Panc1 (cell line): ENCODE measurements around the gene HPGDS. TPM values are rescaled to one million over a fixed set of nuclear protein-coding genes. Genes with fewer than 3 reads are reported as not detected.

ENCODE experiments used
- ATAC-seq: fragments of 200-7000 bp; cut with Tn5 transposase; 2 replicates; pipeline ENCODE4 v1.9.1; 2020; ENCODE audit warnings: mild to moderate bottlenecking, moderate library complexity
- BruUV-seq: library from RNA; stranded (reverse); fragments of 400-500 nt; replicated peaks from 2 replicates; lab custom pipeline; 2021; lab: Mats Ljungman, UMichigan
- CTCF ChIA-PET: fragments of 300-600 bp; sonication (Branson Sonifier 250); formaldehyde crosslinking; loops from one replicate; lab custom pipeline; 2022; ENCODE audit warnings: antibody characterized with exemption; lab: Charles Lee
- POLR2A ChIA-PET: fragments of 300-600 bp; sonication (Branson Sonifier 250); formaldehyde crosslinking; loops from one replicate; lab custom pipeline; 2022; ENCODE audit warnings: antibody characterized with exemption; lab: Charles Lee
- DNase-seq: peaks from one replicate; pipeline ENCODE4 v3.0.0-alpha.2; 2010; ENCODE audit warnings: low read depth, low spot score
- H3K27ac ChIP-seq: 2 replicates; pipeline ENCODE4 v1.5.1; 2011; ENCODE audit warnings: mild to moderate bottlenecking, low read length, inconsistent platforms
- H3K27me3 ChIP-seq: fragments of 200-500 bp; sonication (Bioruptor generic); 2 replicates; pipeline ENCODE4 v1.6.0; 2014; ENCODE audit warnings: low read length, inconsistent platforms; ENCODE audit not compliant: control insufficient read depth, insufficient read depth
- H3K36me3 ChIP-seq: fragments of 200-500 bp; sonication (Bioruptor generic); 2 replicates; pipeline ENCODE4 v1.5.1; 2014; ENCODE audit warnings: inconsistent platforms, mild to moderate bottlenecking, low read length, moderate library complexity; ENCODE audit not compliant: control insufficient read depth, insufficient read depth
- H3K4me1 ChIP-seq: 2 replicates; pipeline ENCODE4 v1.5.1; 2011; ENCODE audit warnings: inconsistent platforms, mild to moderate bottlenecking, low read length, moderate library complexity; ENCODE audit not compliant: control insufficient read depth, insufficient read depth
- H3K4me3 ChIP-seq, 2 experiments: 2 replicates each; pipeline ENCODE4 v1.5.1; 2011 to 2012; ENCODE audit warnings: low read depth in 2 of 2, low read length in 2 of 2, mild to moderate bottlenecking in 2 of 2, inconsistent platforms in 1 of 2, moderate library complexity in 1 of 2
- H3K9me3 ChIP-seq: fragments of 200-500 bp; sonication (Bioruptor generic); 2 replicates; pipeline ENCODE4 v1.5.1; 2014; ENCODE audit warnings: low read depth, mild to moderate bottlenecking, inconsistent platforms, low read length, moderate library complexity; ENCODE audit not compliant: control insufficient read depth, insufficient read depth
- POLR2AphosphoS5 ChIP-seq: IDR thresholded peaks from 2 replicates; pipeline ENCODE4 v1.6.1; 2012; ENCODE audit warnings: mild to moderate bottlenecking, low read depth, low read length, moderate library complexity
- SIN3A ChIP-seq: IDR thresholded peaks from 2 replicates; pipeline ENCODE4 v1.6.1; 2012; ENCODE audit warnings: low read depth, mild to moderate bottlenecking, low read length, moderate library complexity, borderline replicate concordance; ENCODE audit not compliant: insufficient read depth
- TCF7L2 ChIP-seq: IDR thresholded peaks from 2 replicates; pipeline ENCODE4 v1.6.1; 2011; ENCODE audit warnings: mild to moderate bottlenecking, low read depth, low read length, inconsistent platforms
- in situ Hi-C: cut with HindIII; loops from 2 replicates; pipeline ENCODE4 v1.10.0; 2016; ENCODE audit warnings: low sequenced_read_pairs, low pct_unique_long_range_greater_than_20kb
- intact Hi-C: fragments of 100-400 bp; cut with micrococcal nuclease; formaldehyde crosslinking; loops from one replicate; pipeline ENCODE4 v1.10.0; 2022; ENCODE audit not compliant: unreplicated experiment
- total RNA-seq: library from RNA; stranded (reverse); gene quantifications from one replicate; pipeline ENCODE4 v1.2.1, GENCODE V29; 2021; ENCODE audit not compliant: unreplicated experiment
- TF ChIP-seq, protein P1 (sequence below): fragments of 450-650 bp; IDR thresholded peaks from 2 replicates; pipeline ENCODE4 v1.5.1; 2017; ENCODE audit warnings: mild to moderate bottlenecking
- TF ChIP-seq, protein P2 (sequence below), 2 experiments: IDR thresholded peaks; 2 replicates each; pipeline ENCODE4 v1.6.1; 2011 to 2012; ENCODE audit warnings: low read depth in 2 of 2, control low read depth in 1 of 2, low read length in 1 of 2, mild to moderate bottlenecking in 1 of 2, moderate library complexity in 1 of 2; ENCODE audit not compliant: insufficient read depth in 1 of 2

HPGDS gene
- total RNA-seq, 1 experiment from 2014 or later, result not detected

DNA sequence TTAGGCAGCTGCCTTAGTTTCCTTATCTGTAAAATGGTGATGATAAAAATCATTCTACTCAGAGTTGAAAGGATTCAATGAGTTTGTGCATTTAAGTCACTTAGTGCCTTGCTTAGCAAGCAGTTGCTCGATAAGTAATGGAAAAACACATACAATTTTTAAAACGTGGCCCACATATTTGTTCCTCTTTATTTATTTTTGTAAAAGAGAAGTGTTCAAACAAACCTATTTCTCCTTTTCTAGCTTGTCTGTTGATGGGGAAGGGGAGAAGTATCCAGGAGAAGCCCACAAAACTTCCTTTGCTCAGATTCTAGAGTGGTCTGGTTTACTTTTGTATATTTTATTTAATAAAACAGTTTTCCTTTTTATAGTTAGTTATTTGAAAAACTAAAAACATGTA is 3.3 kb upstream of the HPGDS start:
- no peak overlapping the region for H3K4me3 ChIP-seq
- no peak for ATAC-seq
- ChIA-PET POLR2A (no interaction called here), CTCF (no interaction called here)
- TF ChIP-seq SIN3A, result no peak
- TF ChIP-seq POLR2AphosphoS5, result no peak
- TF ChIP-seq, protein P1, sequence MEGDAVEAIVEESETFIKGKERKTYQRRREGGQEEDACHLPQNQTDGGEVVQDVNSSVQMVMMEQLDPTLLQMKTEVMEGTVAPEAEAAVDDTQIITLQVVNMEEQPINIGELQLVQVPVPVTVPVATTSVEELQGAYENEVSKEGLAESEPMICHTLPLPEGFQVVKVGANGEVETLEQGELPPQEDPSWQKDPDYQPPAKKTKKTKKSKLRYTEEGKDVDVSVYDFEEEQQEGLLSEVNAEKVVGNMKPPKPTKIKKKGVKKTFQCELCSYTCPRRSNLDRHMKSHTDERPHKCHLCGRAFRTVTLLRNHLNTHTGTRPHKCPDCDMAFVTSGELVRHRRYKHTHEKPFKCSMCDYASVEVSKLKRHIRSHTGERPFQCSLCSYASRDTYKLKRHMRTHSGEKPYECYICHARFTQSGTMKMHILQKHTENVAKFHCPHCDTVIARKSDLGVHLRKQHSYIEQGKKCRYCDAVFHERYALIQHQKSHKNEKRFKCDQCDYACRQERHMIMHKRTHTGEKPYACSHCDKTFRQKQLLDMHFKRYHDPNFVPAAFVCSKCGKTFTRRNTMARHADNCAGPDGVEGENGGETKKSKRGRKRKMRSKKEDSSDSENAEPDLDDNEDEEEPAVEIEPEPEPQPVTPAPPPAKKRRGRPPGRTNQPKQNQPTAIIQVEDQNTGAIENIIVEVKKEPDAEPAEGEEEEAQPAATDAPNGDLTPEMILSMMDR, result no peak
- TF ChIP-seq TCF7L2, result no peak
- TF ChIP-seq, protein P2, sequence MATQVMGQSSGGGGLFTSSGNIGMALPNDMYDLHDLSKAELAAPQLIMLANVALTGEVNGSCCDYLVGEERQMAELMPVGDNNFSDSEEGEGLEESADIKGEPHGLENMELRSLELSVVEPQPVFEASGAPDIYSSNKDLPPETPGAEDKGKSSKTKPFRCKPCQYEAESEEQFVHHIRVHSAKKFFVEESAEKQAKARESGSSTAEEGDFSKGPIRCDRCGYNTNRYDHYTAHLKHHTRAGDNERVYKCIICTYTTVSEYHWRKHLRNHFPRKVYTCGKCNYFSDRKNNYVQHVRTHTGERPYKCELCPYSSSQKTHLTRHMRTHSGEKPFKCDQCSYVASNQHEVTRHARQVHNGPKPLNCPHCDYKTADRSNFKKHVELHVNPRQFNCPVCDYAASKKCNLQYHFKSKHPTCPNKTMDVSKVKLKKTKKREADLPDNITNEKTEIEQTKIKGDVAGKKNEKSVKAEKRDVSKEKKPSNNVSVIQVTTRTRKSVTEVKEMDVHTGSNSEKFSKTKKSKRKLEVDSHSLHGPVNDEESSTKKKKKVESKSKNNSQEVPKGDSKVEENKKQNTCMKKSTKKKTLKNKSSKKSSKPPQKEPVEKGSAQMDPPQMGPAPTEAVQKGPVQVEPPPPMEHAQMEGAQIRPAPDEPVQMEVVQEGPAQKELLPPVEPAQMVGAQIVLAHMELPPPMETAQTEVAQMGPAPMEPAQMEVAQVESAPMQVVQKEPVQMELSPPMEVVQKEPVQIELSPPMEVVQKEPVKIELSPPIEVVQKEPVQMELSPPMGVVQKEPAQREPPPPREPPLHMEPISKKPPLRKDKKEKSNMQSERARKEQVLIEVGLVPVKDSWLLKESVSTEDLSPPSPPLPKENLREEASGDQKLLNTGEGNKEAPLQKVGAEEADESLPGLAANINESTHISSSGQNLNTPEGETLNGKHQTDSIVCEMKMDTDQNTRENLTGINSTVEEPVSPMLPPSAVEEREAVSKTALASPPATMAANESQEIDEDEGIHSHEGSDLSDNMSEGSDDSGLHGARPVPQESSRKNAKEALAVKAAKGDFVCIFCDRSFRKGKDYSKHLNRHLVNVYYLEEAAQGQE (IDR thresholded peaks at IDR 0.05; ENCODE audit: insufficient read depth in 1 of 2, low read depth in 2 of 2, low read length in 1 of 2), result no peak
- no peaks in the 10 kb centered on the region for H3K27me3 ChIP-seq
- in situ Hi-C loops (no loop called here), intact Hi-C loops (no loop called here)
- no peaks in the 10 kb centered on the region for H3K4me1 ChIP-seq
- H3K36me3 ChIP-seq, result no peaks in the 10 kb centered on the region
- no peaks in the 10 kb centered on the region for H3K9me3 ChIP-seq
- H3K27ac ChIP-seq, result no peak overlapping the region
- no peak for DNase-seq
- no TSS peak for BruUV-seq

DNA sequence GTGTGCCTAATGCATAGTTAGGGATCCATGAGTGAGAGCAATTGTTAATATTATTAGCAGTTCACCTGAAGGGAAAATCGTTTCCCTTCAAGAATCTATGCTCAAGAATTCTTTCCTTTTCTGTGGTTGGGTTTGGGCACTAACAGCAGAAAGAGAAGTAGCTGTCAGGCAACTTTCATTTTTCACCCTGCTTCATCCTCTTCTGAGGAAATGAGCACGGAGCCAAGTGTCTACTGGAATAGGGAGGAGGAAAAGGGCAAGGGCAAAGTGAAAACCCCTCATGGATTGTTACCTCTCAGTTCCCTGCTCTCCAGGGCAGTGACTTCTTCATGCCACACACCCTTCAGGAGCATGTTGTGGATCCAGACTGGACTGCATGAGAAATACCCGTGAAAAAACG is 2.6 kb upstream of the HPGDS start:
- BruUV-seq, result no TSS peak
- POLR2A ChIA-PET, result no interaction called here
- H3K4me3 ChIP-seq, result no peak overlapping the region
- H3K4me1 ChIP-seq, result no peaks in the 10 kb centered on the region
- CTCF ChIA-PET, result no interaction called here
- intact Hi-C loops (no loop called here), in situ Hi-C loops (no loop called here)
- TF ChIP-seq, protein P1, result no peak
- no peak for TF ChIP-seq SIN3A
- TF ChIP-seq, protein P2 (IDR thresholded peaks at IDR 0.05; ENCODE audit: insufficient read depth in 1 of 2, low read depth in 2 of 2, low read length in 1 of 2), result no peak
- TF ChIP-seq TCF7L2, result no peak
- no peak for TF ChIP-seq POLR2AphosphoS5
- H3K36me3 ChIP-seq, result no peaks in the 10 kb centered on the region
- ATAC-seq (no peak), DNase-seq (no peak)
- no peaks in the 10 kb centered on the region for H3K27me3 ChIP-seq
- no peak overlapping the region for H3K27ac ChIP-seq
- H3K9me3 ChIP-seq, result no peaks in the 10 kb centered on the region
